Activated CD8-positive, alpha-beta memory T cell treated with anti-CD3 and anti-CD28 coated beads, Interleukin-2, amount 50 U/mL, for 48 hours (primary cell): ENCODE data around the gene ATAD2B.
"Not testable (repeated sequence)": the region's sequence is repeated elsewhere in the genome, so short reads cannot be mapped to it uniquely, and the experiment has no call there.

Experiments used
- DNase-seq: peaks from one replicate; pipeline ENCODE4 v3.0.0-alpha.2; 2020

ATAD2B gene

DNA sequence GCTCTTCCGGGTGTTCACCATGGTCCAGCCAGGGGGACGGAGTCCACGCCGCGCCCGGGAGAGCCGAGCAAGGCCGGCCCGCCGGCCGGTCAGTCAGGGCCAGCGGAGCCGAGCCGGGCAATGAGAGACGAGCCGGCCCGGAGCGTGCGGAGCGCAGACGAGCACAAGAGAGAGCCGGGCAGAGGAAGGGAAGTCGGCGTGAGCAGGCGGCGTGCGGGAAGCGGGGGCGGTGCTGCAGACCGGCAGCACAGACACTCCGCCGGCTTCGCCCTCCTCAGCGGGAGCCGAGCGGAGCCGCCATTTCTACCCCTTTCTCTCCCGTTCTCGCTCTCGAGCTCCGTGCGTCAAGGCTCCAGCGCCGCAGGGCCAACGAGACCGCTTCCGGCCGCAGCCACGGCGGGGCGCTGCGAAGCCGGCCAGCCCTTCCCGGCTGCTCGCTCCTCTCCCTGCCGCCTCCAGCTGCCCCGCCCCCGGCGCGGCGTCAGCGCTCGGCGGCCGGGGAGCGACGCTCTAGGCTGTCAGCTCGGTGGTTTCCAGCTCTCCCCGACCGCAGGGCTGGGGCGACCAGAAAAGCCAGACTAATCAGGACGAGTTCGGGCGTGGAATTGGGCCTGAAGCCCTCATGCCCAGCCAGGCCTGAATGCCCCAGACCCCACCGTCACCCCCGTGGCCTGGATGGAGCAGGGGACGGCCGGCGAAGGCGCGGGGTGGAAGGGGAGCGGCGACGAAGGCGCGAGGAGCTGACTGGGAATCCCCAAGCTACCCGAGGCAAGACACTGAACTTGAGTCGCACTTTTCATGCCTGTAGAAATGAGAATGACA lies at the start of gene ATAD2B:
ATAD2B (minus strand) TSS at position 374 of the 822 bp plus-strand sequence; CDS start at position 21, 353 bp downstream.
- DNase-seq: peak; percentile 95

- DNase-seq: no peak
Measured at GRCh38 chr2:23967846-23968245, 40.9 kb upstream of the ATAD2B start.

GRCh38 chr2:23954325-23955014 lies 27.5 kb upstream of the ATAD2B start:
- DNase-seq: no peak

DNA sequence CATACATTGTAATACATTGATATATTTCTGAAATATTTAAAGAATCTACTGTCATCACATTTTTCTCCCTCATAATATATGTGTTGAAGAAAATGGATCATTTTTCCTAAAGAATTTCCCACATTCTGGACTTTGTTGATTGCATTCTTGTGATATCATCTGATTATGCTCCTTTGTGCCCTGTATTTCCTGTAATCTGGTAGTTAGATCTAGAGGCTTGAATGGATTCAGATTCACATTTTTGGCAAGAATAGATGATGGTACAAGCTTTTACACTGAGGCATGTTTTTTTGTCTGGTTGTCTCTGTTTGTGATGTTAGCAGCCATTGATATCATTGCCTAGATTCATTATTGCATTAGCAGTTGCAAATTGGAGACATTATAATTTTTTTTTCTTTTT lies 26.7 kb upstream of the ATAD2B start:
- no peak for DNase-seq

GRCh38 chr2:23952558-23952957 lies 25.6 kb upstream of the ATAD2B start:
- not testable (repeated sequence) for DNase-seq

DNA sequence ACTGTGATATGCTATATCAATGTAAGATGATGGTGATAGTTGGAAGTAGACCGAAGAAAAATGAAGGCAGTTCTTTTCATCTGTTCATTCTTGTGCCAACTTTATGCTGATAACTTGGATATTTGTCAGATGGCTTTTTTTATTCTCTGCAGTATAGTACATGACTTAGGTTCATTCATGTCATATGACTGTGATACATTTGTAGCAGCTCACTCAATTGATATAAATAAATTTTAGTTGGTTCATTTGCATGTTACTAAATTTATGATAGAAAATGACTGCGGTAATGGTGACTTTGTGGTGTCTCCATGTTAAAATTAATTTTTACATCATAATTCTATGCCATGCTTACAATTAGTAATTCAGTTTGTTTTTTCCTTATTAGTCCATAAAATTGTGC lies 20.4 kb upstream of the ATAD2B start:
- DNase-seq: no peak

DNA sequence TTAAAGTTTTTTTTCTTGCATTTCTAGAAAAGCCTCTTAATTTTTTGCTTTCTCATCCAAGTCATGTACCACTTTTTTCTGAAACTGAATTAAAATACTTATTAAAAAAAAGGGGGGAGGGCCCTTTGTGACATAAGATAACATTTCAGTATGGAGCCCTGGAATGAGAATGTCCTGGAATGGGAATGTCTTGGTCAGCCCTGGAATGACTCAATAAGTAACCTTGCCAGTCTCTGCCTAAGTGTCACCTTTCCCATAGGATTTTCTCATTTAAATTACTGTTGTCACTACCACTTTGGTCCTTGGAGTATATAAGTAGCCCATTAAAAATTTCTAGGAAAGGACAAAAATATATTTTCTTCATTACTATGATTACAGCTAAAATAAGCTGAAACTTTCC lies 18.1 kb upstream of the ATAD2B start:
- DNase-seq: no peak

DNA sequence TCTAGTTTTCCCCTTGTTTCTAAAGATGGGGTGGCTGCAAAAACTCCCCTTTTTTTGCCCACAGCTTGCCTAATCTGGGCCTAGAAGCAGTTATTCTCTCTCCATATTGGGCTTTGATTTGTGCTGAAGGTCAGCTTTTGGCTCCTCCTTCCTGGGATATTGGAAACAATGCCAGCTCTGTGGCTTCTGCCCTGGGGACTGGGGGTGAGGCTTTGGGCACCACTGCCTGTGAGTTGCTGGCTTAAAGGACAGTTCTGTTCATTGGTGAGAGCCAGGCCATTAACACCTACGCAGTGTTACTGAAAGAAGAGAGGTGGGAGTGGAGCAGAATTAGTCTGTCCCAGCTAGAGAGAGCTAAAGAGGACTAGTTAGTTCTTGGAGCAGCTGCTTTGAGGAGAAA lies 17.6 kb upstream of the ATAD2B start:
- DNase-seq: no peak

GRCh38 chr2:23943666-23944065 lies 16.7 kb upstream of the ATAD2B start:
- DNase-seq: no peak

GRCh38 chr2:23941644-23942043 lies 14.7 kb upstream of the ATAD2B start:
- no peak for DNase-seq

DNA sequence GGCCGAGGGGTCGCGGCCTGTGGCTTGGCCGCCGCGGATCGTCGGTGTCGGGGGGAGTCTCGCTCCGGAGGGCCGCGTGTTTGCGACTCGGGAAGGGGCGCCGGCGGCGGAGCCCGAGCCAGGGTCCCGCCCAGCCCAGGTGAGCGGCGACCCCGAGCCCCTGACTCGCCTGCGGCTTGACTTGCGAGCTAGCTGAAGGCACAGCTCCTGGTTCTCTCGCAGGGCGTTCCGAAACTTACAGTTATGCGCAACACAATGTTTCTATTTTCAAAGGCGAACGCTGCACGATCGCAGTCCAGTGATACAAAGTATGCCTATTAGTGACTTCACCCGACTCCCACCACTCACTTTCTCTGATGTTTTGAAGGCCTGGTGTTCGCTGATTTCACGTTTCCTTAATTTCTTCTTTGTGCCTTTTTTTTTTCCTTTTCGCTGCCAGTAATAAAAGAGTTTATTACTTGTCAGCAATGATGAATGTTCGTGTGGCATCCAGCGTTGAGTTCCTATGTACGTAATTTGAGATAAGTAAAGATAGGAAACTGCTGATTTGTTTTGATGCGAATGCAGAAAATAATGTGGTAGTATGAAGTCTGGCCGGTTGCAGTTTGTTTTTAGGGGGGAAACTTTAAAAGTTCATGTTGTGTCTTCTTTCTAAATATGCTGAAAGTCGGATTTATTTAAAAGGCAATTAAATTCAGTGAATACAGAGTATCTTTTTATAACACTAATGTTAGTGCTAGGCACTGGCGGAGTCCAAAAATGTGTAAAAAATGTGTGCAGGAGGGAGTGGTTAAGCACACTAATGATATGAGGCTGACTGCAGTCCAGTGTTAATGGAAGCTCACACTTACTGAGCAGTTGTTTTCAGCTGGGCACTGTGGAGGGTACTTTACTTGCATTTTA lies 14.0 kb upstream of the ATAD2B start:
- no peak for DNase-seq

DNA sequence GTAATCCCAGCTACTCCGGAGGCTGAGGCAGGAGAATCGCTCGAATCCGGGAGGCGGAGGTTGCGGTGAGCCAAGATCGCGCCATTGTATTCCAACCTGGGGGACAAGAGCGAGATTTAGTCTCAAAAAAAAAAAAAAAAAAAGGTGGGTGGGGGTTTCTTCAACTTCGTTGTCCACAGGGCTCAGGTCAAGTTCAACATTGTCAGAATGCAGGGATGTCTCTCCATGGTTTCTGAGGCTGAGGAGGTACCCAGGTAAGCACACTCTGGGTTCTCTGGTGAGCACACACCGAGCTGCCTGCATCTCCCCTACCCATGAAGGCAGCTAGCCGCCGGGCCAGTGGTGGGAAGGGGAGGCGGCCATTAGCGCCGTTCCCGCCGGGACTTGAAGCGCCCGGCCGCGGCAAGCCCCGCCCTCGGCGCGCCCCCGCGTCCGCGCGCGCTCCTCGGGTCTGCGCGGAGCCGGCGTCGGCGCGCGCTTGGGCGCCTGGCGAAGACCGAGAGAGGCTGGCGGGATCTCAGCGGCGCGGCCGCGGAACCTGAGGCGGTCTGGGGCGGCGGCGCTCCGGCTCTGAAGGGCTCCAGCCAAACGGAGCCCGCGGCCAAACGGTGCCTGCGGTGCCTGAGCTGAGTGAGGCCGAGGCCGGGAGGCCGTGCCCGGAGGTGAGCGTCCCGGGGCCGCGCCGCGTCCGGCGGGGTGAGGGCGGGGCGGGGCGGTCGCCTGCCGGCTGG lies 13.2 kb upstream of the ATAD2B start, which contains the start of gene UBXN2A:
UBXN2A (plus strand) TSS at position 477 of the 731 bp plus-strand sequence. CDS start 17,852 bp downstream, outside the sequence.
- peak; percentile 86 for DNase-seq

- DNase-seq: no peak
Measured at GRCh38 chr2:23934259-23934658, 7.3 kb upstream of the ATAD2B start.

DNA sequence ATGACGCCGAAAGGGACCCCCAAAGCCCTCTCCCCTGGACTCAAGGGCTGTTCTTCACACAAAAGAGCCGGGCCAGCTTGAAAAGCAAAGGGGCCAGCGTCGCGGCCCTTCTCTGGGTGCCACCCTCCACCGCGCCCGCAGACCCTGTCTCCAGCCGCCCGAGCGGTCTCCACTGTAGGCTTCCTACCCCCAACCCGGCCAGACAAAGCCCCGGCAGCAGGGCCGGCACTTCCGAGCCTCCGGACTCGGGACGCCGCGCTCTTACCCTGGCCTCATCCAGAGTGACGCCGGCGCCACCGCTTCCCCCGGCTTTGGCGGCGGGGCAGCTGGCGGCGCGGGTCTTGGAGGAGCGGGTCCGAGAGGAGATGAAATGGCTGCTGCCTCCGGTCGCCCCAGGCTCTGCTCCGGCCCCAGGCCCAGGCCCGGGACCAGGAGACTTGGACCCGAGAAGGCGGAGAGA lies 603 bp downstream of the ATAD2B start:
- DNase-seq: peak; percentile 79

GRCh38 chr2:23925702-23926289 lies 1.1 kb downstream of the ATAD2B start:
- no peak for DNase-seq

- DNase-seq: no peak
Measured at GRCh38 chr2:23924589-23925359, 2.1 kb downstream of the ATAD2B start.

DNA sequence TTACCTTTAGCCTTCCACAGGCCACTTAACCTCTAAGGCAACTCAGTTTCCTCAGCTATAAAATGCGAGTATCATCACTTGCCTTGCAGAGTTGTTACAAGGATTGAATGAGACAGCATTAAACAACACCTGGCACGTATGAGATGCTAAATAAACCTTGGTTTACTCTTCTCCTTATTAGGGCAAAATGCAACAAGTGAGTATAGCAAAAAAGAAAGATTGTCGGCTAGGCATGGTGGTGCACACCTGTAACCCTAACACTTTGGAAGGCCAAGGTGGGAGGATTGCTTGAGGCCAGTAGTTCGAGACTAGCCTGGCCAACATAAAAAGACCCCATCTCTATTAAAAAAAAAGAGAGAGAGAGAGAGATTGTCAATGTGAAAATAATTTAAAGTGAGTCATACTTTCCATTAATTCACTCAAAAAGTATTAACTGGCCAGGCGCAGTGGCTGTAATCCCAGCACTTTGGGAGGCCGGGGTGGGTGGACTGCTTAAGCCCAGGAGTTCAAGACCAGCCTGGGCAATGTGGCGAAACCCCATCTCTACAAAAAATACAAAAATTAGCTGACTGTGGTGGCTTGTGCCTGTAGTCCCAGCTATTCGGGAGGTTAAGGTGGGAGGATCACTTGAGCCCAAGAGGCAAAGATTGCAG lies 8.0 kb downstream of the ATAD2B start:
- DNase-seq: no peak

DNA sequence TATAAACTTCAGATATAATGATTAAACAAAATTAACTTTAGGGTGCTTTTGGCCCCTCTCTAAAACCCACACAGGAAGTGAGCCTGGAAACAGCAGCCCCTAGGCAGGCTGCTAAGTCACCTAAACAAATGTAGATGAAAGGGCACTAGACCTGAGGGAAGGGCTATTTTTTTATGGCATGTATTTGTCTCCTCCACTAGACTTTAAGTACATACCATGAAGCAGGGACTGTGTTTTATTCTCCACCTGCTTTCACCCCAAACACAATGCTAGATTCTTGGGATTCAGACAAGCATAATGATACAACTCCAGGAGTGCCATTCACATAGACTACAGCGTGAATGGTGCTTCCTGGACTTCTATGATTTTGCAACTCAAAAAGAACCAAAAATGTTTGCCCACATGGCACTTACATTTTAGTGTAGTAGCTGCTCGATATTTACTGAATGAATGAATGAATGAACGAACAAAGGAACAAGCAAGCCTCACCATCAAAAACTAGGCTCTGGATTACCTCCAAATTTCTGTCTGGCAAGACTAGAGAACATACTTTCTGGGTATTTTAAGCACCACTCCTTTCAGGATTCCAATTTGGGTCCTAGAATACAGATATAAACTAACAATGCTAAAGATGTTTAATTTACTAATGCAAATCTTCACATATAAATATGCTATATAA lies 10.1 kb downstream of the ATAD2B start:
- no peak for DNase-seq

- no peak for DNase-seq
Measured at GRCh38 chr2:23915327-23915726, 11.6 kb downstream of the ATAD2B start.

DNA sequence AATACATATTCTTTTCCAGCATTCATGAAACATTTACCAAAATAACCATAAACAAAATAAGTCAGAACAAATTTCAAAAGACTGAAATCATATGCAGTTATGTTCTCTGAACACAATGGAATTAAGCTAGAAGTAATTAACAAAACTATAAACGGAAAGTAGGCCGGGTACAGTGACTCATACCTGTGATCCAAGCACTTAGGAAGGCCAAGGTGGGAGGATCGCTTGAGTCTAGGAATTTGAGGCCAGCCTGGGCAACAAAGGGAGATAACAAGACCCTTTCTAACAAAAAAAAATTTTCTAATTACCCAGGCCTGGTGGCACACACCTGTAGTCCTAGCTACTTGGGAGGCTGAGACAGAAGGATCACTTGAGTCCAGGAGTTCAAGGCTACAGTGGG lies 14.9 kb downstream of the ATAD2B start:
- no peak for DNase-seq
